Measurements from ENCODE around the gene GAL3ST1. TPM values are rescaled to one million over a fixed set of nuclear protein-coding genes. Genes with fewer than 3 reads are reported as not detected.

Gene GAL3ST1
- total RNA-seq, 1 donor from 2014 or later, result 4.3 TPM

DNA sequence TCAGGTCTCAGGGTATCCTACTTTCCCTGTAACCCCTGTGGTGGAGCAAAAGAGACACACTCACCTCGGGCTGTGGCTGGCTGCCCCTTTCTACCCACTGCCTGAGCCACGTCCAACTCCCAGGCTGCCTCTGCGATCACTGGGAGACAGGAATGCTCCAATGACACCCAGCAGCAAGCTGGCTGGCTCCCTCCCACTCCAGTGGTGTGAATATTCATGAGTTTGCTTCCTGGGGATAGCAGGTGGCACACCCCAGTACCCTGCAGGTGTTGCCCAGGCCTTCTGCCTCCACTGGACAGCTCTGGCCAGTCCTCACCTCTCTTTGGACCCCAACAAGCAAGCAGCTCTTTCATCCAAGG is 9.7 kb downstream of the GAL3ST1 start:
- Mint-ChIP-seq H3K4me3 (no peak overlapping the region), H3K27me3 (ENCODE audit: insufficient read depth, low read depth) (peaks cover 6% of the 10 kb centered on the region), H3K9me3 (no peaks in the 10 kb centered on the region), H3K4me1 (peaks cover 16% of the 10 kb centered on the region), H3K27ac (no peak overlapping the region), H3K36me3 (no peaks in the 10 kb centered on the region)
- H3K4me2 ChIP-seq, result no peak overlapping the region
- H3K9ac ChIP-seq, result no peak overlapping the region
- H3K27me3 ChIP-seq, result no peaks in the 10 kb centered on the region
- no peaks in the 10 kb centered on the region for H3K36me3 ChIP-seq
- H3K79me2 ChIP-seq (ENCODE audit: low read depth), result no peaks in the 10 kb centered on the region
- no peaks in the 10 kb centered on the region for H3K9me3 ChIP-seq (ENCODE audit: low read depth)
- no peak overlapping the region for H3K27ac ChIP-seq
- no peak overlapping the region for H2AFZ ChIP-seq (replicated peaks)
- peaks cover 3% of the 10 kb centered on the region for H3K4me1 ChIP-seq
- no peak for DNase-seq (ENCODE audit: low spot score)
- no peak overlapping the region for H3K4me3 ChIP-seq
- H4K20me1 ChIP-seq (ENCODE audit: low read depth), result no peaks in the 10 kb centered on the region
- TF ChIP-seq, protein P1, sequence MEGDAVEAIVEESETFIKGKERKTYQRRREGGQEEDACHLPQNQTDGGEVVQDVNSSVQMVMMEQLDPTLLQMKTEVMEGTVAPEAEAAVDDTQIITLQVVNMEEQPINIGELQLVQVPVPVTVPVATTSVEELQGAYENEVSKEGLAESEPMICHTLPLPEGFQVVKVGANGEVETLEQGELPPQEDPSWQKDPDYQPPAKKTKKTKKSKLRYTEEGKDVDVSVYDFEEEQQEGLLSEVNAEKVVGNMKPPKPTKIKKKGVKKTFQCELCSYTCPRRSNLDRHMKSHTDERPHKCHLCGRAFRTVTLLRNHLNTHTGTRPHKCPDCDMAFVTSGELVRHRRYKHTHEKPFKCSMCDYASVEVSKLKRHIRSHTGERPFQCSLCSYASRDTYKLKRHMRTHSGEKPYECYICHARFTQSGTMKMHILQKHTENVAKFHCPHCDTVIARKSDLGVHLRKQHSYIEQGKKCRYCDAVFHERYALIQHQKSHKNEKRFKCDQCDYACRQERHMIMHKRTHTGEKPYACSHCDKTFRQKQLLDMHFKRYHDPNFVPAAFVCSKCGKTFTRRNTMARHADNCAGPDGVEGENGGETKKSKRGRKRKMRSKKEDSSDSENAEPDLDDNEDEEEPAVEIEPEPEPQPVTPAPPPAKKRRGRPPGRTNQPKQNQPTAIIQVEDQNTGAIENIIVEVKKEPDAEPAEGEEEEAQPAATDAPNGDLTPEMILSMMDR (IDR thresholded peaks at IDR 0.05), result no peak
- TF ChIP-seq EZH2 (IDR thresholded peaks at IDR 0.05), result no peak
- TF ChIP-seq EZH2phosphoT487 (IDR thresholded peaks at IDR 0.05), result no peak
- no peaks in the 10 kb centered on the region for H3F3A ChIP-seq (ENCODE audit: low read depth)

DNA sequence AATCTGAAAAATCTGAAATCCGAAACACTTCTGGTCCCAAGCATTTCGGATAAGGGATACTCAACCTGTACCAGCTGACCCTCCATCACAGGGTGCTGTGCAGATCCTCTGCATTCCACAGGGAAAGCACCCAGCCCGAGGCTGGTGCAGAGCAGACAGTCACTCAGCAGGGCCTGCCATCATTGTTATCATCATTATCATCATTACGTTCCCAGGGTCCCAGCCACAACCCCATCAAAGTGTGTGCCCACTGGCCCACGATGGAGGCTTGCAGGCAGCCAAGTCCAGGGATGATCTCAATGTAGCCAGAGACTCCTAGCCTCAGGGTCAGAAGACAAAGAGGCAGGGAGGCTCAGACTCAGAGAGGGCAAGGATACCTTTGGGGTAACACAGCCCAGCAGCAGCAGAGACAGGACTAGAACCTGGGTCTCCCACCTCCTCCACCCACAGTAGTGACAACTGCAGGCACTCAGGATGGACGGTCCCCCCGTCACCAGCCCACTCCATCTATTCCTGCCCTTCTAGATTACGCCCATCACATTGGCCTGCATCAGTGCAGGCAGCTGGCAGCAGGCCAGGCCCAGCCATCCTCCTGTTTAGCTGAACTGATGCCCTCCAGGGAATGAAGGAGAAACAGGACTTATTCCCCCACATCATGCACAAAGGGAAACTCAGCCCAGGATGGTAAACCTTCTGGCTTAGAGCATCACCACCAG is 10.3 kb downstream of the GAL3ST1 start:
- H3F3A ChIP-seq (ENCODE audit: low read depth), result no peaks in the 10 kb centered on the region
- H3K4me3 Mint-ChIP-seq, result no peak overlapping the region
- no peaks in the 10 kb centered on the region for H3K36me3 ChIP-seq
- no peak for DNase-seq (ENCODE audit: low spot score)
- no peak overlapping the region for H3K9ac ChIP-seq
- peaks cover 19% of the 10 kb centered on the region for H3K4me1 Mint-ChIP-seq
- no peaks in the 10 kb centered on the region for H4K20me1 ChIP-seq (ENCODE audit: low read depth)
- H2AFZ ChIP-seq (replicated peaks), result no peak overlapping the region
- H3K27ac Mint-ChIP-seq, result no peak overlapping the region
- H3K27me3 Mint-ChIP-seq (ENCODE audit: insufficient read depth, low read depth), result peaks cover 2% of the 10 kb centered on the region
- H3K79me2 ChIP-seq (ENCODE audit: low read depth), result no peaks in the 10 kb centered on the region
- no peaks in the 10 kb centered on the region for H3K9me3 ChIP-seq (ENCODE audit: low read depth)
- H3K27me3 ChIP-seq, result no peaks in the 10 kb centered on the region
- H3K27ac ChIP-seq, result no peak overlapping the region
- H3K9me3 Mint-ChIP-seq, result no peaks in the 10 kb centered on the region
- H3K4me1 ChIP-seq, result peaks cover 3% of the 10 kb centered on the region
- H3K4me3 ChIP-seq, result no peak overlapping the region
- H3K4me2 ChIP-seq, result no peak overlapping the region
- TF ChIP-seq EZH2phosphoT487 (IDR thresholded peaks at IDR 0.05), result no peak
- no peak for TF ChIP-seq EZH2 (IDR thresholded peaks at IDR 0.05)
- TF ChIP-seq, protein P1 (IDR thresholded peaks at IDR 0.05), result no peak
- no peaks in the 10 kb centered on the region for H3K36me3 Mint-ChIP-seq

DNA sequence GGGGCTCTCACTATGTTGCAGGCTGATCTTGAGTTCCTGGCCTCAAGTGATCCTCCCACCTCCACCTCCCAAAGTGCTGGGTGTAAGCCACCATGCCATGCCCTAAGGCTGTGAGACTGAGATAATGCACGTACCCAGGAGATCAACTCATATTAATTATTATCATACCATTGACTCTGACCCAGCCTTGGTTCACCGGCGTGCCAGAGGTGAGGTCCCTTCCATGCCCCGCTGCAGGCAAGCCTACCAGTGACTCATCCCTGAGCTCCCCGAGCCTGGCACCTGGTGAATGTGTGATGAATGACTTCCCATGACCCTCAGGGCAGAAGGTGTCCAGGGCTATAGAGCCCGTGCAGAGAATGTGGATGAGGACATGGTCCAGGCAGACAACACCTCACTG is 12.1 kb downstream of the GAL3ST1 start:
- H3K4me2 ChIP-seq, result no peak overlapping the region
- no peak overlapping the region for H2AFZ ChIP-seq (replicated peaks)
- H3K9me3 ChIP-seq (ENCODE audit: low read depth), result no peaks in the 10 kb centered on the region
- no peak overlapping the region for H3K27ac Mint-ChIP-seq
- H3K9ac ChIP-seq, result no peak overlapping the region
- no peaks in the 10 kb centered on the region for H4K20me1 ChIP-seq (ENCODE audit: low read depth)
- no peak overlapping the region for H3K4me3 Mint-ChIP-seq
- H3K36me3 ChIP-seq, result no peaks in the 10 kb centered on the region
- no peaks in the 10 kb centered on the region for H3K27me3 ChIP-seq
- no peaks in the 10 kb centered on the region for H3K79me2 ChIP-seq (ENCODE audit: low read depth)
- H3K4me1 ChIP-seq, result peaks cover 3% of the 10 kb centered on the region
- peaks cover 16% of the 10 kb centered on the region for H3K4me1 Mint-ChIP-seq
- H3K36me3 Mint-ChIP-seq, result no peaks in the 10 kb centered on the region
- no peak overlapping the region for H3K27ac ChIP-seq
- DNase-seq (ENCODE audit: low spot score), result no peak
- H3K9me3 Mint-ChIP-seq, result no peaks in the 10 kb centered on the region
- H3K27me3 Mint-ChIP-seq (ENCODE audit: insufficient read depth, low read depth), result peaks cover 2% of the 10 kb centered on the region
- H3F3A ChIP-seq (ENCODE audit: low read depth), result no peaks in the 10 kb centered on the region
- TF ChIP-seq EZH2 (IDR thresholded peaks at IDR 0.05) (no peak), EZH2phosphoT487 (IDR thresholded peaks at IDR 0.05) (no peak)
- TF ChIP-seq, protein P1 (IDR thresholded peaks at IDR 0.05), result no peak
- H3K4me3 ChIP-seq, result no peak overlapping the region

Measured in neural progenitor cell (in vitro differentiated cells).